Measurements from ENCODE around the gene ALPK3.

GRCh38 chr15:84834229-84834955 is 17.2 kb downstream of the ALPK3 start:
- no peak for TF ChIP-seq POLR2A (IDR thresholded peaks at IDR 0.05)
- no peak for TF ChIP-seq CTCF (IDR thresholded peaks at IDR 0.05)
